Measurements from ENCODE around the gene ALAD.

- TF ChIP-seq CTCF (IDR thresholded peaks at IDR 0.05) (no peak), EP300 (IDR thresholded peaks at IDR 0.05) (no peak), POLR2A (IDR thresholded peaks at IDR 0.05) (no peak)
Measured at GRCh38 chr9:113425072-113425471, 24.0 kb upstream of the ALAD start.

Data from gastroesophageal sphincter (tissue), 3 donors.